ENCODE results near the gene ETFA.
A peak's percentile ranks its signal among the peaks of the same experiment; 100 is the strongest.

The ETFA gene

DNA sequence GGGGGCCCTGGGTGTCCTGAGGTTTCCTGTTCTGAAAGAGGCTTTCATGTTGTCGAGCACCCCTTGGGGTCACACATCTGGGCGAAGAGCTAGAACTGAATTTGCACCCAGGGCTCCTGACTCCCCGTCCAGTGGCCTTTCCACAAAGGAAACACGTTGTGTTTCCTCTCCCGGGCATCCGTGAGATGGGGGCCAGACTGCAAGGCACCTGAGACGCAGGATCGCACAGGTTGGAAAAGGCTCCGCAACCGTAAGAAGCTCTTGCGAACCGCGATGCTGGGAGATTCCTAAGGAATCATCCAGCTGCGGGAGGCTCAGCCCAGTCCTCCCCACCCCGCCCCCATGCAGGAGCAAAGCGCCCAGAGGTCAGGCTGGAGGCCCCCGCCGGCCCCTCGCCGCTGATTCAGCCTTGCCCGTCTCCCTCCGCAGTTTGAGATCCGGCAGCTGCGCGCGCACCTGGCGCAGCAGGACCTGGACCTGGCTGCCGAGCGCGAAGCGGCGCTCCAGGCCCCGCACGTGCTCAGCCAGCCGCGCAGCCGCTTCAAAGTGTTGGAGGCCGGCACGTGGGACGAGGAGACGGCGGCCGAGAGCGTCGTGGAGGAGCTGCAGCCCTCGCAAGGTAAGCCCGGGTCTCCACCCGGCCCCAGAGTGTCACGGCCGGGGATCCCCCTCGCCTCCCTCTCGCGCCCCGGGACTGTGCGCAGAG, 119.6 kb downstream of the ETFA start:
- DNase-seq, result no peak

DNA sequence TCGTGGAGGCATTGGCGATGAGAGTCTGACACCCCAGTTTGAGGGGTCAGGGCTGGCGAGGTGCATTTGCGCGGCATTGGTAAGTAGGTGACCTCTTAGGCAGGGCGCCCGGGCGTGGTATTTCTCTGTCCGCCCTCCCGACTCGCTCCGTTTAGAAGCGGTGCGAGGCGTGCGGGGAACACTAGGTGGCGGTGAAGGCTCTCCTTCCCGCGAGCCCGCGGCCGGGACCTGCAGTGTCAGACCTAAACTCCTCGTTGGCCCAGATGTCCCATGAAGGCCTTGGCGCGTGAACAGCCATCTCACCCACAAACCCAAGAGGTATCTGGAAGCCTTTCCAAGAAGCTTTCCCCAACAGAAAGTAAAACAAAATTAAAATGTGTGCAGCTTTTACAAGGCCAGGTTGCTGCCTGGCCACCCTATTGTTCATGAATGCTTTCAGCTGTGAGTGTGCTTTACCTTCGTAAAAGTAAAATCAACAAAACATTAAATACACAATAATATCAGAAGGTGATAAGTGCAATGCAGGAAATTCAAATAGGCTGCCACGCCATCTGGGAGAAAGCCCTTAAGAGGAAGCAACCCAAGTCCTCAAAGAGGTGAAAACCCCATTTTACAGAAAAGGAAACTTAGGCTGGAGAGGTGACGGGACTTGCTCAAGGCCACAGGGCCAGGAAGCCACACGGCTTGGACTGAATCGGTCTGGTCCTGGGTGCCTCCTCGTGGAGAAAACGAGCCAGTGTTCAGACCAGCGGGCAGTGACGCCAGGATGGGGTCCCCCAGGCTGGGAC, 120.3 kb downstream of the ETFA start:
- peak; percentile 42 for DNase-seq

- no peak for DNase-seq
Measured at GRCh38 chr15:76190070-76190564, 121.2 kb downstream of the ETFA start.

DNA sequence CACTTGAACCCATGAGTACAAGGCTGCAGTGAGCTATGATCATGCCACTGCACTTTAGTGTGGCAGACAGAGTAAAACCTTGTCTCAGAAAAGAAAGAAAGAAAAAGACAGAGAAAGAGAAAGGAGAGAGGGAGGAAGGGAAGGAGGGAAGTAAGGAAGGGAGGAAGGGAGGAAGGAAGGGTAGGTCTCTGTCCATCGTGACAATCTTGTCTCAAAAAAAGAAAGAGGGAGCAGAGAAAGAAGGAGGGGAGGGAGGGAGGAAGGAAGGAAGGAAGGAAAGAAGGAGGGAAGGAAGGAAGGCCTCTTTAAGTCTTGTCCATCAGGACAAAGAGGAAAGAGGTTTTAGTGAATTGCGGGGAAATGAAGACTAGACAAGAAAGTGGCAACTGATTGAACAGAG, 122.2 kb downstream of the ETFA start:
- DNase-seq, result no peak

DNA sequence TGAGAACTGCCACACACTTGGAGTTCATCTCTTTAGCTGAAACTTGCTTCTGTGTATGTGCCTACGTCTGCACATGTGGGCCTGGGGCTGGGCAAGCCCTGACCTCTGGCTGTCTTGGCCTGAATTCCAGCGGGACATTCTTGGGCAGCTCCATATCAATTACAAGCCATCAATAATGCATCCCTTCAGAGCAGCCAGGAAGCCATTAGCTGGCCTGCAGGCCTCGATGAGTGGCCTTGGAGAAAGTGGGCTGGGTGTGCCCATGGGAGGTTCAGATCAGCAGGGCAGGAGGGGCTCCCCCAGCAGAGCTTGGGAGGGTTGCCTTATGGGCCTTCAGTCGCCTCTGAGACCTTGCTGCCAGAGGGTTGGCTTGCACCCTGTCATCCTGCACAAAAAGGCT, 124.1 kb downstream of the ETFA start:
- DNase-seq, result no peak

- DNase-seq, result no peak
Measured at GRCh38 chr15:76185716-76186115, 125.6 kb downstream of the ETFA start.

DNA sequence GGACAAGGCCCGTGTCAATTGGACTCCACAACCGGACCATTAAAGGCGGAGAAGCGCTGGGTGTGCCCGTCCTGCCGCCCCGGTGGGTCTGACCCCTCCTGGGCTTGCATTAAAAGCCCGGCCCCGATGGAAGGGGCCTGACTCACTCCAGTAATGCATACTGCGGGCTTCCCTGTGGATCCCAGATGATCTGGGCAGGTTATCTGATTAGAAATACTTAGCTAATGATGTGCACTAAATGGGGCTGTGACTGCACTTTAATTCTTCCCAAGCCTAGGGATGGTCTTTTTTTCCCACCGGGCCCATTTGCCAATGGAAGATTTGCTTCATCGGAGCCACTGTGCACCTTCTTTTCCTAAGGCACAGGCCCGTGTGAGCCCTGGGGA, 126.6 kb downstream of the ETFA start:
- DNase-seq, result no peak

- DNase-seq, result no peak
Measured at GRCh38 chr15:76183930-76184649, 127.2 kb downstream of the ETFA start.

GRCh38 chr15:76181705-76182107, 129.6 kb downstream of the ETFA start:
- DNase-seq, result no peak

- DNase-seq, result no peak
Measured at GRCh38 chr15:76180321-76180720, 130.9 kb downstream of the ETFA start.

GRCh38 chr15:76179023-76179422, 132.2 kb downstream of the ETFA start:
- DNase-seq, result no peak

DNA sequence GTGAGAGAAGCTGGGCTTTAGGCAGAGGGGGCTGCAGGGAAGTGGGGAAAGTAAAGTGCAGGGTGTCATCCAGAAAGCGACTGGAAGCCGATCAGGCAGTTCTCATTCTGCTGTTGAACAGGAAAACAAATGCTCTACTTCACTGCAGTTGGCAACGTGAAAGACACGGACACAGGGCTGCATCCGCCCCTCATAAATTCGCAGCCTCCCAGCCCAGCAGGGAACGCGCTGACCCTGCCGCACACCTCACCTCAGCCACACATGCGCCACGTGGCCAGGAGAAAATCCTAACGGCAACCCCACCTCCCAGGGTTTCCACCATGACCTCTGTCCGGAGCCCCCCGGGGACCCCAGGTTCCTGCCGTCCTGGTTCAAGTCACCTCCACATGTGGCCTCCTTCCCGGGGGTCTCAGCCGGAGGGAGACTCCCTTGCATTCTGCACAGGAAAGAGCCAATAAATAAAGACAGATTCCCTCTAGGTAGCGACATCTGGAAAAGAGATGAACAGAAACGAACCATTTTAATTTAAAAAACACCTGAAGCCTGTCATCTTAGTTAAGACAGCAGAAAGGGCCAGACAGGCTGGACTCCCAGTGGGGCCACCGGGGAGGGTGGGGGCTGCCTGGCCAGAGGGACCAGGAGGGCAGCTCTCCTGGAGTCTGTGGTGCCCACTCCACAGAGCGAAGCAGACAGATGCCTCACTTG, 132.8 kb downstream of the ETFA start:
- no peak for DNase-seq

- no peak for DNase-seq
Measured at GRCh38 chr15:76177491-76178040, 133.7 kb downstream of the ETFA start.

- no peak for DNase-seq
Measured at GRCh38 chr15:76176487-76177085, 134.7 kb downstream of the ETFA start.

GRCh38 chr15:76176059-76176458, 135.2 kb downstream of the ETFA start:
- DNase-seq, result no peak

DNA sequence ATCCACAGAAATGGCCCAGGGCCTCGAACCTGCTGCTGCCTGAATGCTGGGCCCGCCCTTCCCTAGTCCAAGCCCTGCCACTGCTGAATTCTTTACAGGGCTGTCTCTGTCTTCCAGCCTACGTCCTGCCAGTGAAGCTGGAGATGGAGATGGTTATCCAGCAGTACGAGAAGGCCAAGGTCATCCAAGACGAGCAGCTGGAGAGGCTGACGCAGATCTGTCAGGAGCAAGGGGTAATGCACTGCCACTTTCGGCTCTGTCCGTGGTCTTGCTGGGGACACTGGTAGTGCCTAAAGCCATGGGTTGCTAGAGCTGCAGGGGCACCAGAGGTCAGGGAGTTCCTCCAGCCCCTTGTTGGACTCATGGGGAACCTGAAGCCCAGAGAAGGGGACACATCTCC, 135.8 kb downstream of the ETFA start:
- DNase-seq, result no peak

DNA sequence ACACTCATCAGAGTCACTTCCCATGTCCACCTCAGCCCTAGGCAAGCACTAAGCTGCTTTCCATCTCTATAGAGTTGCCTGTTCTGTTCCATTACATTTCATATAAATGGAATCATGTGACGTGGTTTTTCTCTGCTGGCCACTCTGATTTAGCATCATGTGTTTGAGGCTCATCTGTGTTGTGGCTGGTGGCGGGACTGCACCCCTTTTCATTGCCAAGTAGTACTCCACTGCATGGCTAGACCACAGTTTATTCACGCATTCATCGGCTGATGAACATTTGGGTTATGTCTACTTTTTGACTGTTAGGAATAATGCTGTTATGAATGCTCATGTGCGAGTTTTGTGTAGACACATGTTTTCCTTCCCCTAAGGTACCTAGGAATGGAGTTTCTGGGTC, 136.6 kb downstream of the ETFA start:
- DNase-seq, result no peak

DNA sequence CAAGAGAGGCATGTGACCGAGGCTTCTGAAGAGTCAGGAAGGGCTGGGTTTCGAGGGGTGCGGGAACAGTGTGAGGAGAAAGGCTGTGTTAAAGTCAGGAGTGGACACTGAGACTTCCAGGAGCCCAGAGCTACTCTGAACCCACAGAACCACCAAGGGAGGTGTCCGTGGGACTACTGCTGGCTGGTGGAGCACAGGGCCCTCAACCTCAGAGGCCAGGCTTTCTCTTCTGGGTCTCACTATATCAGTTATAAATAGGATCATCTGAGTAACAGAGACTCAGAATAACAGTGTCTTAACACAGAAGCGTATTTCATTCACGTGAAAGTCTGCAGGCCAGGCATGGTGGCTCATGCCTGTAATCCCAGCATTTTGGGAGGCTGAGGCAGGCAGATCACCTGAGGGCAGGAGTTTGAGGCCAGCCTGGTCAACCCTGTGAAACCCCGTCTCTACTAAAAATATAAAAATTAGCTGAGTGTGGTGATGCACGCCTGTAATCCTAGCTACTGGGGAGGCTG, 137.9 kb downstream of the ETFA start:
- DNase-seq, result no peak

- no peak for DNase-seq
Measured at GRCh38 chr15:76172782-76173181, 138.5 kb downstream of the ETFA start.

GRCh38 chr15:76169911-76170800, 141.1 kb downstream of the ETFA start:
- DNase-seq, result no peak

GRCh38 chr15:76169018-76169417, 142.3 kb downstream of the ETFA start:
- no peak for DNase-seq

Measured in DMS79 treated with DMSO at 0.1 percent for 48 hours (cell line).